Lower leg skin (tissue), 4 donors: ENCODE data around the gene NEU3. TPM values are rescaled to one million over a fixed set of nuclear protein-coding genes. Genes with fewer than 3 reads are reported as not detected.
"Not testable (repeated sequence)": the region's sequence is repeated elsewhere in the genome, so short reads cannot be mapped to it uniquely, and the experiment has no call there.

Experiments
- DNase-seq, 2 donors: peaks; one replicate each; pipeline ENCODE4 v3.0.0-alpha.2; 2019; ENCODE audit warnings: low spot score in 2 of 2
- H3K4me3 ChIP-seq: fragments of 200-600 bp; sonication (generic); 2 replicates; pipeline ENCODE4 v1.5.1; 2017; ENCODE audit warnings: mild to moderate bottlenecking, low read depth; ENCODE audit not compliant: poor library complexity, severe bottlenecking
- CTCF ChIP-seq, 3 donors: fragments of 450-650 bp; IDR thresholded peaks; one replicate each; pipeline ENCODE4 v1.5.1; 2016; ENCODE audit warnings: antibody characterized with exemption in 3 of 3, mild to moderate bottlenecking in 3 of 3, moderate library complexity in 2 of 3
- POLR2A ChIP-seq, 2 donors: fragments of 450-650 bp; IDR thresholded peaks; one replicate each; pipeline ENCODE4 v1.6.1; 2016 to 2017; ENCODE audit warnings: antibody characterized with exemption in 2 of 2, mild to moderate bottlenecking in 1 of 2, moderate library complexity in 1 of 2
- WGBS, 2 donors: methylation state at CpG; one replicate each; pipeline ENCODE4 v1.1.5; 2018; 5-methylcytosine and 5-hydroxymethylcytosine counted together
- intact Hi-C: fragments of 100-400 bp; cut with DNase I; formaldehyde crosslinking; loops from one replicate; pipeline ENCODE4 v1.15.0; 2023; ENCODE audit warnings: low total_unique reads
- total RNA-seq, 4 donors: library from RNA; depleted of rRNA; stranded (reverse); fragments of >200 nt; gene quantifications; one replicate each; pipeline ENCODE4 v1.1.0, GENCODE V29; 2016

The NEU3 gene
- total RNA-seq, 4 donors from 2014 or later, result 4.3 to 7.4 (median 5.9) TPM

- TF ChIP-seq POLR2A (IDR thresholded peaks at IDR 0.05) (no peak), CTCF (IDR thresholded peaks at IDR 0.05) (no peak)
- WGBS, 2 donors, result 71 to 92% methylated on average over 2 of the region's 2 CpGs
- no peak overlapping the region for H3K4me3 ChIP-seq
- intact Hi-C loops, result no loop called here
- DNase-seq, result no peak
These were observed 52.5 kb downstream of the NEU3 start for GRCh38 chr11:75041263-75041662.

GRCh38 chr11:75041821-75042220 lies 53.1 kb downstream of the NEU3 start:
- H3K4me3 ChIP-seq, intact Hi-C loops: not testable (repeated sequence)
- WGBS, 2 donors, result 61 to 64% methylated on average over 3 of the region's 3 CpGs

GRCh38 chr11:75044381-75045170 lies 55.8 kb downstream of the NEU3 start:
- H3K4me3 ChIP-seq, intact Hi-C loops: not testable (repeated sequence)
- 80 to 82% methylated on average over 15 of the region's 15 CpGs for WGBS, 2 donors
- peak in 1 of 2 donors; percentile 56 for DNase-seq

More at GRCh38 chr11:75041821-75042220, 53.1 kb downstream of the NEU3 start:
- not testable (repeated sequence) for DNase-seq

- DNase-seq, H3K4me3 ChIP-seq, intact Hi-C loops: not testable (repeated sequence)
- WGBS, 2 donors, result 88% methylated on average over 5 of the region's 5 CpGs
These were observed 57.9 kb downstream of the NEU3 start for GRCh38 chr11:75046668-75047067.

- no peak overlapping the region for H3K4me3 ChIP-seq
- TF ChIP-seq POLR2A (IDR thresholded peaks at IDR 0.05) (no peak), CTCF (IDR thresholded peaks at IDR 0.05) (no peak)
- intact Hi-C loops, result no loop called here
- 88% methylated on average over 4 of the region's 4 CpGs for WGBS, 2 donors
- DNase-seq, result no peak
These were observed 58.5 kb downstream of the NEU3 start for GRCh38 chr11:75047191-75047590.

GRCh38 chr11:75049501-75050266 lies 61.0 kb downstream of the NEU3 start:
- not testable (repeated sequence) for H3K4me3 ChIP-seq, DNase-seq

GRCh38 chr11:75050516-75050915 lies 61.8 kb downstream of the NEU3 start:
- TF ChIP-seq POLR2A (IDR thresholded peaks at IDR 0.05) (no peak), CTCF (IDR thresholded peaks at IDR 0.05) (no peak)
- H3K4me3 ChIP-seq, result no peak overlapping the region
- WGBS, 2 donors, result 82 to 85% methylated on average over 4 of the region's 4 CpGs
- intact Hi-C loops, result no loop called here
- DNase-seq, result peak in 1 of 2 donors; percentile 49

More at GRCh38 chr11:75049501-75050266, 61.0 kb downstream of the NEU3 start:
- intact Hi-C loops, result not testable (repeated sequence)
- 64 to 79% methylated on average over 8 of the region's 8 CpGs for WGBS, 2 donors
